Stomach smooth muscle (tissue), 2 donors: ENCODE results near the gene SHANK2.
"Not testable (repeated sequence)": the region's sequence is repeated elsewhere in the genome, so short reads cannot be mapped to it uniquely, and the experiment has no call there.

Source experiments
- H3K27ac ChIP-seq: one replicate; pipeline ENCODE4 v1.7.0; 2013; ENCODE audit warnings: mild to moderate bottlenecking, low read length, inconsistent platforms
- H3K27me3 ChIP-seq, 2 donors: one replicate each; pipeline ENCODE4 v1.7.0; 2013; ENCODE audit warnings: low read length in 2 of 2; ENCODE audit not compliant: insufficient read depth in 2 of 2, control insufficient read depth in 1 of 2
- H3K36me3 ChIP-seq, 2 donors: one replicate each; pipeline ENCODE4 v1.7.0; 2013; ENCODE audit warnings: low read length in 2 of 2; ENCODE audit not compliant: control insufficient read depth in 2 of 2, insufficient read depth in 2 of 2
- H3K4me1 ChIP-seq: one replicate; pipeline ENCODE4 v1.7.0; 2013; ENCODE audit warnings: low read length; ENCODE audit not compliant: control insufficient read depth, insufficient read depth
- H3K4me3 ChIP-seq, 2 donors: one replicate each; pipeline ENCODE4 v1.7.0; 2013; ENCODE audit warnings: low read length in 2 of 2
- H3K9ac ChIP-seq, 2 donors: one replicate each; pipeline ENCODE4 v1.7.0; 2013; ENCODE audit warnings: low read length in 2 of 2, mild to moderate bottlenecking in 1 of 2
- H3K9me3 ChIP-seq, 2 donors: one replicate each; pipeline ENCODE4 v1.7.0; 2013; ENCODE audit warnings: low read length in 2 of 2; ENCODE audit not compliant: control insufficient read depth in 2 of 2
- donor health status: healthy.
- donor health status: Pancreatic carcinoma.

SHANK2 gene

DNA sequence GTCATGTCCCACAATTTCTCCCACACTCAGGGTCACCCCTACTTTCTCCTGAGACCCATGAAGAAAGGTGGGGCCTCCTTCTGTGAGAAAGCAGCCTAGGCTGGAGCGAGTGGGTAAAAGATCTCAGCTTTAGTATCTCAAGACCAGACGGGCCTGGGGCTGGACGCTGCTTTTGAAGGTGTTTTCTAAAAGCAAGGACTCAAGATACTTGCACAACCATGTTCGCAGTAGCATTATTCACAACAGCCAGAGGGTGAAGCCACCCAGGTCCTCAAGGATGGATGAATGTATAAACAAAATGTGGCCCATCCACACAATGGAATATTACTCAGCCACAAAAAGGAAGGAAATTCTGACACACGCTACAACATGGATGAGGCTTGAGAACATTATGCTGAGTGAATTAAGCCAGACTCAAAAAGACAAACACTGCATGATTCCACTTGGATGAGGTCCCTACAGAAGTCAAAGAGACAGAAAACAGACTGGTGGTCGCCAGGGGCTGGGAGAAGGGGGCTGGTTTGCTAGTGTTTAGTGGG, 10.6 kb downstream of the SHANK2 start:
- no peak overlapping the region for H3K4me3 ChIP-seq
- no peaks in the 10 kb centered on the region for H3K9me3 ChIP-seq
- H3K4me1 ChIP-seq = peaks cover 4% of the 10 kb centered on the region
- H3K9ac ChIP-seq = no peak overlapping the region
- H3K27me3 ChIP-seq = no peaks in the 10 kb centered on the region
- H3K27ac ChIP-seq = no peak overlapping the region
- H3K36me3 ChIP-seq = no peaks in the 10 kb centered on the region

DNA sequence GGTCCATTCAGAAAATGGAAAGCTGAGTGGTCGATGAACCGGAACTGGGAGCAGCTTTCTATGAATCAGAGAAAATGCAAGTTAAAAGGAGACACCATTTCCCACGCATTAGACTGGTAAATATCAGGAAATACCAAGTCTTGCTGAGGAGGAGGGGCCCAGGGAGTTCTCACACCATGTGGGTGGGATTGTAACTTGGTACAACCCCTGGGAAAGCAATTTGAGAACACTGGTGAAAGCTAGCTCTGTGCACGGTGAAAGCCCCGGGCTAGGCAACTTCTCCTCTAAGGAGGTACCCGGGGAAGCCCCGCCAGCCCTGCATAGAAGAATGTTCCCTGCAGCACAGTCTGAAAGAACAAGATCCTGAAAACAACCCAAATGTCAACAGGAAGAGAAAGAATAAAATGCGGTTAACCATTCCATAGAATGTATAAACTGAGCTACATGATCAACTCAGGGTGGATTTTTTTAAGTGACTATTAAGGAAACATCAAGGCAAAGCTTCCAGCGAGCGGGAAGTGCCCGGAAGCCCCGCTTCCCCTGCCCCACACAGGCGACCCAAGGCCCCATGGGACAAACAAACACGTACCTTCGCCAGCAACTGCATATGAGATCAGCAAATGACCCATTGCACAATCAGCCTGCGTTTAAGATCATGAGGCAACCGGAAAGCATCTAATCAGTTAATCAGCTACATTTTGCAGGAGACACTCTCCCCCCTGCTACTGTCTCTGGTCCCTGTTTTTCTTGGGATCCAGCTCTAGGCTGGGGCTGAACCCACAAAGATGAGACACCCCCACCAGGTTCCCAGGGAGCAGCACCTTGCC, 11.3 kb downstream of the SHANK2 start:
- H3K4me1 ChIP-seq = peaks cover 4% of the 10 kb centered on the region
- H3K27ac ChIP-seq = no peak overlapping the region
- H3K36me3 ChIP-seq = no peaks in the 10 kb centered on the region
- H3K27me3 ChIP-seq = no peaks in the 10 kb centered on the region
- H3K9me3 ChIP-seq = no peaks in the 10 kb centered on the region
- no peak overlapping the region for H3K4me3 ChIP-seq
- no peak overlapping the region for H3K9ac ChIP-seq

GRCh38 chr11:71240061-71240690, 12.2 kb downstream of the SHANK2 start:
- H3K4me1 ChIP-seq = peaks cover 4% of the 10 kb centered on the region
- H3K9ac ChIP-seq = no peak overlapping the region
- H3K4me3 ChIP-seq = no peak overlapping the region
- no peaks in the 10 kb centered on the region for H3K36me3 ChIP-seq
- no peaks in the 10 kb centered on the region for H3K27me3 ChIP-seq
- no peaks in the 10 kb centered on the region for H3K9me3 ChIP-seq
- no peak overlapping the region for H3K27ac ChIP-seq

- H3K27me3 ChIP-seq = no peaks in the 10 kb centered on the region
- H3K36me3 ChIP-seq = no peaks in the 10 kb centered on the region
- H3K4me3 ChIP-seq = no peak overlapping the region
- H3K27ac ChIP-seq = no peak overlapping the region
- no peaks in the 10 kb centered on the region for H3K9me3 ChIP-seq
- H3K4me1 ChIP-seq = peaks cover 4% of the 10 kb centered on the region
- H3K9ac ChIP-seq = no peak overlapping the region
Observed at GRCh38 chr11:71239581-71239980, 12.8 kb downstream of the SHANK2 start.

- H3K27me3 ChIP-seq = no peaks in the 10 kb centered on the region
- no peak overlapping the region for H3K27ac ChIP-seq
- peaks cover 4% of the 10 kb centered on the region for H3K4me1 ChIP-seq
- H3K9ac ChIP-seq = no peak overlapping the region
- H3K36me3 ChIP-seq = no peaks in the 10 kb centered on the region
- H3K9me3 ChIP-seq = no peaks in the 10 kb centered on the region
- no peak overlapping the region for H3K4me3 ChIP-seq
Observed at GRCh38 chr11:71238941-71239340, 13.4 kb downstream of the SHANK2 start.

DNA sequence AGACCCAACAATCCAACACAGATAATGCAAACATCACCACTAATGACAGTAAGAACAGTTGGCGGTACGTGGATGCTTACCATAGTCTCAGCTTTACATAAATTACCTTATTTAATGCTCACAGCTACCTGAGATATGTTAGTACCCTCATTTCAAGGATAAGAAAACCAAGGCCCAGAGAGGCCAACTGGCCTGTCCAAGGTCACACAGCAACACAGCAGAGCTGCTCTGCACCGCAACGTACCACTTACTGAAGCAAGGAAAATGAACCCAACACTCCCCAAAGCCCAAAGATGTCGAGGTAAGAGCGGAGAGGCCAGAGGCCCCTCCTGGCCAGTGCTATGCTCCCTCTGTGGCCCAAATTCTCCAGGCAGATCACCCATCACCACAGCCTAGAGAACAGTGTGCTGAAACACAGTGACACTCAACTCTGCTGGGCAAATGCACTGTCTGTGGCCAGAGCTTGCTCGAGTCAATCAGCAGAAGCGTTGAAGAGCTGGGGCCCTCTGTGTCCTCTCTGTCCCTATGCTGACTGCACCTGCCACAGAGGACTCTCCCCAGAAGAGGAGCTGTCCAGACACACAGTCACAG, 14.0 kb downstream of the SHANK2 start:
- Histone ChIP-seq H3K27ac (no peak overlapping the region), H3K9me3 (no peaks in the 10 kb centered on the region), H3K27me3 (no peaks in the 10 kb centered on the region), H3K36me3 (no peaks in the 10 kb centered on the region), H3K9ac (no peak overlapping the region), H3K4me3 (no peak overlapping the region), H3K4me1 (peaks cover 4% of the 10 kb centered on the region)

DNA sequence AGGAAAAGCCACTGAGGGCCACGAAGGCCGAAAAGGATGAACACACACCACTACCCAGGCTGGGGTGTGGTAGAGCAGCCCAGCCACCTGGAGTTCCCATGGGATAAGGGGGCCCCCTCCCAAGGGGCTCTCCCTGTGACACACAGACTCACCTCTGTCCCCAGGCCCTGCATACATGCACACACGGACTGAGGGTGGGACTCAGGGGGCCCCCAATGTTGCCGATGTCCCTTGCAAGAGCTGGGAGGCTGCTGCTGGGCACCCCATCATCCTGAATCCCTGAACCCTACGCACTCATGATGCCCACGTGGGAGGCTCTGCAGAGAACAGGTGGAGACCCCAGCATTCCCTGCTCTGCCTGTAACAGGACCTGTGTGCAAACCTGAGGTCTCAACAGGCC, 14.5 kb downstream of the SHANK2 start:
- H3K27ac ChIP-seq = no peak overlapping the region
- no peaks in the 10 kb centered on the region for H3K27me3 ChIP-seq
- H3K4me3 ChIP-seq = no peak overlapping the region
- H3K9ac ChIP-seq = no peak overlapping the region
- no peaks in the 10 kb centered on the region for H3K36me3 ChIP-seq
- peaks cover 4% of the 10 kb centered on the region for H3K4me1 ChIP-seq
- no peaks in the 10 kb centered on the region for H3K9me3 ChIP-seq

DNA sequence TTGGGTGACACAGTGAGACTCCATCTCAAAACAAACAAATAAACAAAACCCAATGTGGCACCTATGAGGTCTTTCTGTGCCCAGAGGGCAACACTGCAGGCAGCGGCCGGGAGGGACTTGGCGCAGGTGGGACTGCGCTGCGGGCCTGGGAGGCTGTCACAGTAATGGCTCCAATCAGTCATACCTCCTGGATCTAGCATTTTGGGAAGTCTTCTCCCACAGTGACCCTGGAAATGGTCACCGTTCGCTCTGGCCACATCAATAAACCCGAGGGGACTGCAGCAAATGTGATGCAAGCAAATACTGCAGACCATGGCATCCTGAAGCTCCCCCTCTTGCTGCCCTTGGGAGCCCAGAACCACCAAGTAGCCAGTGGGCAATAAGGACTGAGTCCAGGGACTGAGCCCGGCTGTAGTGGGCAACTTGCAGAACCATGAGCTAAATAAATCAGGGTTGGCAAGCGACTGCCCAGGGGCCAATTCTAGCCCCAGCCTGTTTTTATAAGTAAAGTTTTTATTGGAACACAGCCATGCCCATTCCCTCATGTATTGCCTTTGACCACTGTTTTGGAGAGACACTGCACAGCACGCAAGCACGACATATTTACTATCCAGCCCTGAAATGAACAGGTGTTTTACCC, 15.4 kb downstream of the SHANK2 start:
- Histone ChIP-seq H3K9ac (no peak overlapping the region), H3K9me3 (peaks cover 0 to 4% of the 10 kb centered on the region in 2 donors), H3K27me3 (no peaks in the 10 kb centered on the region), H3K27ac (no peak overlapping the region), H3K4me1 (peaks cover 4% of the 10 kb centered on the region), H3K4me3 (no peak overlapping the region), H3K36me3 (no peaks in the 10 kb centered on the region)

- H3K4me1 ChIP-seq = no peaks in the 10 kb centered on the region
- H3K27me3 ChIP-seq = no peaks in the 10 kb centered on the region
- H3K4me3 ChIP-seq = no peak overlapping the region
- H3K9me3 ChIP-seq = peaks cover 0 to 7% of the 10 kb centered on the region in 2 donors
- no peaks in the 10 kb centered on the region for H3K36me3 ChIP-seq
- no peak overlapping the region for H3K27ac ChIP-seq
- no peak overlapping the region for H3K9ac ChIP-seq
Observed at GRCh38 chr11:71235719-71236118, 16.7 kb downstream of the SHANK2 start.

- not testable (repeated sequence) for H3K4me1 ChIP-seq, H3K9me3 ChIP-seq, H3K36me3 ChIP-seq
Observed at GRCh38 chr11:71233896-71234852, 18.2 kb downstream of the SHANK2 start.

More at GRCh38 chr11:71233896-71234852, 18.2 kb downstream of the SHANK2 start:
- not testable (repeated sequence) for H3K4me3 ChIP-seq, H3K27me3 ChIP-seq, H3K9ac ChIP-seq, H3K27ac ChIP-seq
